ENCODE data around the gene FGF18.

Gene FGF18

GRCh38 chr5:171422495-171422894 is 3.0 kb downstream of the FGF18 start:
- TF ChIP-seq CTCF (IDR thresholded peaks at IDR 0.05; ENCODE audit: insufficient read depth, low read length, missing control alignments) = no peak
- no peak for DNase-seq (ENCODE audit: low read depth, low spot score)
- no peak overlapping the region for H3K4me3 ChIP-seq (ENCODE audit: low read depth, low read length)
- POLR2A ChIA-PET = interaction anchor here (0.7 to 0.9 kb wide), 2 partner anchors 22 to 445 kb away, joined by 3 read pairs; no protein-coding TSS in a partner anchor
- CTCF ChIA-PET = interaction anchor here (1.5 to 7.8 kb wide), 3 partner anchors 427 to 486 kb away, joined by 3 to 153 read pairs (median 3); no protein-coding TSS in a partner anchor

GRCh38 chr5:171422902-171423663 is 3.6 kb downstream of the FGF18 start:
- ChIA-PET POLR2A (interaction anchor here (0.7 to 0.9 kb wide), 2 partner anchors 22 to 444 kb away, joined by 3 read pairs; no protein-coding TSS in a partner anchor), CTCF (interaction anchor here (1.1 to 7.8 kb wide), 3 partner anchors 10 to 486 kb away, joined by 3 to 153 read pairs (median 7); no protein-coding TSS in a partner anchor)
- no peak for DNase-seq (ENCODE audit: low read depth, low spot score)
- no peak for TF ChIP-seq CTCF (IDR thresholded peaks at IDR 0.05; ENCODE audit: insufficient read depth, low read length, missing control alignments)
- H3K4me3 ChIP-seq (ENCODE audit: low read depth, low read length) = no peak overlapping the region

- H3K4me3 ChIP-seq (ENCODE audit: low read depth, low read length) = no peak overlapping the region
- TF ChIP-seq CTCF (IDR thresholded peaks at IDR 0.05; ENCODE audit: insufficient read depth, low read length, missing control alignments) = no peak
- ChIA-PET CTCF (interaction anchor here (7.8 kb wide), 1 partner anchor 484 kb away, joined by 153 read pairs; no protein-coding TSS in a partner anchor), POLR2A (no interaction called here)
- no peak for DNase-seq (ENCODE audit: low read depth, low spot score)
These were observed 5.3 kb downstream of the FGF18 start for GRCh38 chr5:171424726-171425125.

- DNase-seq (ENCODE audit: low read depth, low spot score) = no peak
- H3K4me3 ChIP-seq (ENCODE audit: low read depth, low read length) = no peak overlapping the region
- CTCF ChIA-PET = no interaction called here
- no peak for TF ChIP-seq CTCF (IDR thresholded peaks at IDR 0.05; ENCODE audit: insufficient read depth, low read length, missing control alignments)
- POLR2A ChIA-PET = no interaction called here
These were observed 6.3 kb downstream of the FGF18 start for GRCh38 chr5:171425596-171426244.

GRCh38 chr5:171426266-171426665 is 6.8 kb downstream of the FGF18 start:
- DNase-seq (ENCODE audit: low read depth, low spot score) = no peak
- CTCF ChIA-PET = no interaction called here
- POLR2A ChIA-PET = no interaction called here
- TF ChIP-seq CTCF (IDR thresholded peaks at IDR 0.05; ENCODE audit: insufficient read depth, low read length, missing control alignments) = no peak
- H3K4me3 ChIP-seq (ENCODE audit: low read depth, low read length) = no peak overlapping the region

GRCh38 chr5:171426680-171427079 is 7.2 kb downstream of the FGF18 start:
- H3K4me3 ChIP-seq (ENCODE audit: low read depth, low read length) = no peak overlapping the region
- CTCF ChIA-PET = no interaction called here
- POLR2A ChIA-PET = no interaction called here
- TF ChIP-seq CTCF (IDR thresholded peaks at IDR 0.05; ENCODE audit: insufficient read depth, low read length, missing control alignments) = no peak
- no peak for DNase-seq (ENCODE audit: low read depth, low spot score)
